ENCODE data around the gene SLC38A9. TPM values are rescaled to one million over a fixed set of nuclear protein-coding genes. Genes with fewer than 3 reads are reported as not detected.

Gene SLC38A9
- total and polyA plus RNA-seq, 2 donors (not counting 1 experiment from before 2014, with no cell fraction given): 18.1 to 49.7 TPM

DNA sequence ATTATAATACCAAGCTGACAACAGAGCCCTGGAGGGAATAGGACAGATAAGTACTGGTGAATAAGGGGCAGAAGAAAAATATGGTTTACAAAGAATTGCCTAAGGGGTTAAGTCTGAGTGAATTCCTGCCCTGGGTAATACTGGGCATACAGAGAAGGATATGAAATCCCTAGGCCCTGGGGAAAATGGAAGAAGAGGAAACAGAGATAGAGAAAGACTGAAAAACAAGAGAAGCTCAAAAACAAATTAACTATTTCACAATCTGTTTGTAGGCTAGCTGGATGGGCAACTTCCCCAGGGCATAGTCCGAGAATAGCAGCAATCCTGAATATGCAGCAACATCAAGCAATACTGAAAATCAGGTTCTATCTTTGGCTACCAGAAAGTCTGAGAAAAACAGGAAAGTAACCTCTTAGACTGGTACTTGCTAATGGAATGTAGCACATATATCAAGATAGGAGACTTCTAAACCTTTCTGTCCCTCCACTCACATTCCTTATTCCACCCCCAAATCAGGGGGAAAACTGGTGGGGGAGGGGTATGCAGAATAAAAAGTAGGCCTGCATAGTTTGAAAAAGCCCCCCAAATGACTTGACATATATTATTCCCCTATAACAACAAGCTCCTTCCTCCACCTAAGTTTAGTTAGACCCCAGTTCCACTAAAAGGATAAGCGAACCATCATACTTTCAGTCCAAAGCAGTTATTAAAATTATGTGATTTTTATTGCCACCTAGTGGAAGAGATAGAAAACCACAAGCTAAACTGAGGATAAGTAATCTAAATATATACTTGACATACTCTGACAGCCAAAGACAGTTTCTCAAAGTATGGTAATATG lies 20.6 kb downstream of the SLC38A9 start:
- TF ChIP-seq CTCF (conservative IDR thresholded peaks at IDR 0.05 in 1 of 2, IDR thresholded peaks at IDR 0.05 in 1 of 2; ENCODE audit: low read depth in 1 of 2, low read length in 2 of 2) (peak in 1 of 2 donors; percentile 50), EZH2 (IDR thresholded peaks at IDR 0.05; ENCODE audit: low read length, missing control alignments) (no peak)
- Histone ChIP-seq H2AFZ (ENCODE audit: low read length) (no peak overlapping the region), H3K36me3 (ENCODE audit: control insufficient read depth, insufficient read depth, low read length) (no peaks in the 10 kb centered on the region), H3K4me3 (replicated peaks in 1 of 4; ENCODE audit: control extremely low read depth in 1 of 4, insufficient read depth in 1 of 4, low read depth in 3 of 4, low read length in 4 of 4) (no peak overlapping the region), H3K4me1 (ENCODE audit: control insufficient read depth, extremely low read depth, insufficient read depth, low read length) (no peaks in the 10 kb centered on the region), H3K27me3 (ENCODE audit: control insufficient read depth, insufficient read depth, low read length) (no peaks in the 10 kb centered on the region), H3K4me2 (ENCODE audit: extremely low read depth, insufficient read depth, low read length) (no peak overlapping the region), H3K27ac (ENCODE audit: insufficient read depth, low read length) (no peak overlapping the region), H3K9me3 (ENCODE audit: control insufficient read depth, insufficient read depth, low read depth, low read length) (no peaks in the 10 kb centered on the region), H3K9ac (ENCODE audit: insufficient read depth, low read length) (no peak overlapping the region), H4K20me1 (ENCODE audit: control insufficient read depth, extremely low read depth, insufficient read depth, low read length) (no peaks in the 10 kb centered on the region), H3K79me2 (ENCODE audit: control insufficient read depth, insufficient read depth, low read length) (no peaks in the 10 kb centered on the region)
- DNase-seq (ENCODE audit: low read depth in 2 of 2): peak; percentile 37 to 78

GRCh38 chr5:55682071-55682470 lies 30.1 kb downstream of the SLC38A9 start:
- no peaks in the 10 kb centered on the region for H3K36me3 ChIP-seq (ENCODE audit: control insufficient read depth, insufficient read depth, low read length)
- no peak overlapping the region for H3K27ac ChIP-seq (ENCODE audit: insufficient read depth, low read length)
- H4K20me1 ChIP-seq (ENCODE audit: control insufficient read depth, extremely low read depth, insufficient read depth, low read length): no peaks in the 10 kb centered on the region
- no peak for DNase-seq (ENCODE audit: low read depth in 2 of 2)
- H3K4me3 ChIP-seq (replicated peaks in 1 of 4; ENCODE audit: control extremely low read depth in 1 of 4, insufficient read depth in 1 of 4, low read depth in 3 of 4, low read length in 4 of 4): no peak overlapping the region
- no peaks in the 10 kb centered on the region for H3K9me3 ChIP-seq (ENCODE audit: control insufficient read depth, insufficient read depth, low read depth, low read length)
- no peaks in the 10 kb centered on the region for H3K27me3 ChIP-seq (ENCODE audit: control insufficient read depth, insufficient read depth, low read length)
- H3K9ac ChIP-seq (ENCODE audit: insufficient read depth, low read length): no peak overlapping the region
- no peak overlapping the region for H3K4me2 ChIP-seq (ENCODE audit: extremely low read depth, insufficient read depth, low read length)
- H2AFZ ChIP-seq (ENCODE audit: low read length): no peak overlapping the region
- TF ChIP-seq EZH2 (IDR thresholded peaks at IDR 0.05; ENCODE audit: low read length, missing control alignments): no peak
- no peak for TF ChIP-seq CTCF (conservative IDR thresholded peaks at IDR 0.05 in 1 of 2, IDR thresholded peaks at IDR 0.05 in 1 of 2; ENCODE audit: low read depth in 1 of 2, low read length in 2 of 2)
- no peaks in the 10 kb centered on the region for H3K4me1 ChIP-seq (ENCODE audit: control insufficient read depth, extremely low read depth, insufficient read depth, low read length)
- H3K79me2 ChIP-seq (ENCODE audit: control insufficient read depth, insufficient read depth, low read length): no peaks in the 10 kb centered on the region

- TF ChIP-seq CTCF (conservative IDR thresholded peaks at IDR 0.05 in 1 of 2, IDR thresholded peaks at IDR 0.05 in 1 of 2; ENCODE audit: low read depth in 1 of 2, low read length in 2 of 2): no peak
- no peak for TF ChIP-seq EZH2 (IDR thresholded peaks at IDR 0.05; ENCODE audit: low read length, missing control alignments)
- DNase-seq (ENCODE audit: low read depth in 2 of 2): no peak
- H2AFZ ChIP-seq (ENCODE audit: low read length): no peak overlapping the region
- no peak overlapping the region for H3K4me2 ChIP-seq (ENCODE audit: extremely low read depth, insufficient read depth, low read length)
- no peak overlapping the region for H3K4me3 ChIP-seq (replicated peaks in 1 of 4; ENCODE audit: control extremely low read depth in 1 of 4, insufficient read depth in 1 of 4, low read depth in 3 of 4, low read length in 4 of 4)
- no peaks in the 10 kb centered on the region for H3K9me3 ChIP-seq (ENCODE audit: control insufficient read depth, insufficient read depth, low read depth, low read length)
- no peaks in the 10 kb centered on the region for H4K20me1 ChIP-seq (ENCODE audit: control insufficient read depth, extremely low read depth, insufficient read depth, low read length)
- H3K4me1 ChIP-seq (ENCODE audit: control insufficient read depth, extremely low read depth, insufficient read depth, low read length): no peaks in the 10 kb centered on the region
- no peaks in the 10 kb centered on the region for H3K27me3 ChIP-seq (ENCODE audit: control insufficient read depth, insufficient read depth, low read length)
- H3K36me3 ChIP-seq (ENCODE audit: control insufficient read depth, insufficient read depth, low read length): no peaks in the 10 kb centered on the region
- H3K27ac ChIP-seq (ENCODE audit: insufficient read depth, low read length): no peak overlapping the region
- H3K79me2 ChIP-seq (ENCODE audit: control insufficient read depth, insufficient read depth, low read length): no peaks in the 10 kb centered on the region
- no peak overlapping the region for H3K9ac ChIP-seq (ENCODE audit: insufficient read depth, low read length)
Measured at GRCh38 chr5:55681301-55681700, 30.8 kb downstream of the SLC38A9 start.
